HepG2 (cell line): ENCODE results near the gene ZBTB46. TPM values are rescaled to one million over a fixed set of nuclear protein-coding genes. Genes with fewer than 3 reads are reported as not detected.
A peak's percentile ranks its signal among the peaks of the same experiment; 100 is the strongest.

Source experiments
- CSRNP2 ChIP-seq: sonication (generic); formaldehyde crosslinking; conservative IDR thresholded peaks from 2 replicates; pipeline ENCODE4 v1.8.0; 2022; ENCODE audit warnings: low read depth, missing genetic modification reagents
- FIP1L1 ChIP-seq: fragments of 200-400 bp; formaldehyde crosslinking; IDR thresholded peaks from 2 replicates; pipeline ENCODE4 v1.6.1; 2018; ENCODE audit warnings: low read depth, mild to moderate bottlenecking, low read length, moderate library complexity, borderline replicate concordance; ENCODE audit not compliant: insufficient read depth
- NCOR1 ChIP-seq: fragments of 200-600 bp; sonication (generic); IDR thresholded peaks from 2 replicates; pipeline ENCODE4 v1.7.0; 2017; ENCODE audit warnings: antibody characterized with exemption, low read length, borderline replicate concordance
- NKX3-1 ChIP-seq: sonication (generic); formaldehyde crosslinking; IDR thresholded peaks from 2 replicates; pipeline ENCODE4 v1.5.0; 2020; ENCODE audit warnings: missing genetic modification reagents
- TAF15 ChIP-seq: fragments of 200-400 bp; formaldehyde crosslinking; IDR thresholded peaks from one replicate; pipeline ENCODE4 v1.6.1; 2018; ENCODE audit warnings: mild to moderate bottlenecking, low read depth, low read length; ENCODE audit not compliant: poor library complexity, severe bottlenecking
- TEAD3 ChIP-seq: optimal IDR thresholded peaks from 2 replicates; pipeline ENCODE3; 2016; ENCODE audit warnings: borderline replicate concordance
- ZNF207 ChIP-seq: fragments of 450-650 bp; IDR thresholded peaks from 2 replicates; pipeline ENCODE4 v1.6.1; 2016; ENCODE audit warnings: antibody characterized with exemption, borderline replicate concordance
- ZNF256 ChIP-seq: sonication (generic); formaldehyde crosslinking; conservative IDR thresholded peaks from 2 replicates; pipeline ENCODE4 v1.4.0; 2020; ENCODE audit warnings: missing genetic modification reagents
- ZNF274 ChIP-seq: sonication (generic); formaldehyde crosslinking; IDR thresholded peaks from 2 replicates; pipeline ENCODE4 v1.5.1; 2020; ENCODE audit warnings: mild to moderate bottlenecking, missing genetic modification reagents
- ZNF788 ChIP-seq: sonication (generic); formaldehyde crosslinking; IDR thresholded peaks from 2 replicates; pipeline ENCODE4 v1.5.0; 2020; ENCODE audit warnings: mild to moderate bottlenecking, missing genetic modification reagents, borderline replicate concordance
- polyA plus RNA-seq, 8 experiments: library from polyadenylated mRNA; depleted of rRNA in 3 of 8; stranded (reverse) in 7 of 8; unstranded in 1 of 8; fragments of >200 nt; fragmentation: Illumina TruSeq in 4 of 8; extraction: Trizol in 4 of 8; gene quantifications; 2 replicates each; pipeline versions ENCODE4 v1.2.1 to v1.2.3, GENCODE V29; 2011 to 2016; ENCODE audit warnings: low read depth in 4 of 8, missing spikeins in 1 of 8, mixed read lengths in 1 of 8; ENCODE audit not compliant: insufficient read depth in 1 of 8
- total RNA-seq, 5 experiments: library from RNA; depleted of rRNA; stranded (reverse); fragments of >200 nt; fragmentation: Illumina TruSeq; extraction: Trizol; gene quantifications; 2 replicates each; pipeline ENCODE4 v1.2.3, GENCODE V29; 2016; ENCODE audit warnings: low read depth in 1 of 5
- TF ChIP-seq, protein P1 (sequence below): sonication (generic); formaldehyde crosslinking; IDR thresholded peaks from 2 replicates; pipeline ENCODE4 v1.4.0; 2020; ENCODE audit warnings: missing genetic modification reagents
- TF ChIP-seq, protein P2 (sequence below), 2 experiments: sonication (generic) in 1 of 2; formaldehyde crosslinking in 1 of 2; IDR thresholded peaks; 2 replicates each; pipeline versions ENCODE4 v1.4.0 to v1.6.1; 2016 to 2020; ENCODE audit warnings: borderline replicate concordance in 1 of 2, low read depth in 1 of 2, mild to moderate bottlenecking in 1 of 2, missing genetic modification reagents in 1 of 2
- TF ChIP-seq, protein P3 (sequence below): IDR thresholded peaks from 2 replicates; pipeline ENCODE4 v1.6.1; 2016; ENCODE audit warnings: missing compliant biosample characterization, missing genetic modification reagents, borderline replicate concordance
- TF ChIP-seq, protein P4 (sequence below): IDR thresholded peaks from 2 replicates; pipeline ENCODE4 v1.6.1; 2016; ENCODE audit warnings: low read depth, control low read depth

Gene ZBTB46
- total and polyA plus RNA-seq, 2 of the 13 experiments (the other 11 are each of a cell fraction or from before 2014, with no cell fraction given): 1.6 to 13.5 TPM

- TF ChIP-seq, protein P1, sequence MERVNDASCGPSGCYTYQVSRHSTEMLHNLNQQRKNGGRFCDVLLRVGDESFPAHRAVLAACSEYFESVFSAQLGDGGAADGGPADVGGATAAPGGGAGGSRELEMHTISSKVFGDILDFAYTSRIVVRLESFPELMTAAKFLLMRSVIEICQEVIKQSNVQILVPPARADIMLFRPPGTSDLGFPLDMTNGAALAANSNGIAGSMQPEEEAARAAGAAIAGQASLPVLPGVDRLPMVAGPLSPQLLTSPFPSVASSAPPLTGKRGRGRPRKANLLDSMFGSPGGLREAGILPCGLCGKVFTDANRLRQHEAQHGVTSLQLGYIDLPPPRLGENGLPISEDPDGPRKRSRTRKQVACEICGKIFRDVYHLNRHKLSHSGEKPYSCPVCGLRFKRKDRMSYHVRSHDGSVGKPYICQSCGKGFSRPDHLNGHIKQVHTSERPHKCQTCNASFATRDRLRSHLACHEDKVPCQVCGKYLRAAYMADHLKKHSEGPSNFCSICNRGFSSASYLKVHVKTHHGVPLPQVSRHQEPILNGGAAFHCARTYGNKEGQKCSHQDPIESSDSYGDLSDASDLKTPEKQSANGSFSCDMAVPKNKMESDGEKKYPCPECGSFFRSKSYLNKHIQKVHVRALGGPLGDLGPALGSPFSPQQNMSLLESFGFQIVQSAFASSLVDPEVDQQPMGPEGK: peak; percentile 96
- TF ChIP-seq NKX3-1: peak; percentile 81; the same call in 1 of the 2 replicates
- TF ChIP-seq FIP1L1: 0 out of 2 replicates have a peak, but pooled peaks have one; percentile 58
- peak; percentile 84 for TF ChIP-seq TAF15
- TF ChIP-seq ZNF256: peak; percentile 57; the same call in 1 of the 2 replicates
- TF ChIP-seq, protein P2, sequence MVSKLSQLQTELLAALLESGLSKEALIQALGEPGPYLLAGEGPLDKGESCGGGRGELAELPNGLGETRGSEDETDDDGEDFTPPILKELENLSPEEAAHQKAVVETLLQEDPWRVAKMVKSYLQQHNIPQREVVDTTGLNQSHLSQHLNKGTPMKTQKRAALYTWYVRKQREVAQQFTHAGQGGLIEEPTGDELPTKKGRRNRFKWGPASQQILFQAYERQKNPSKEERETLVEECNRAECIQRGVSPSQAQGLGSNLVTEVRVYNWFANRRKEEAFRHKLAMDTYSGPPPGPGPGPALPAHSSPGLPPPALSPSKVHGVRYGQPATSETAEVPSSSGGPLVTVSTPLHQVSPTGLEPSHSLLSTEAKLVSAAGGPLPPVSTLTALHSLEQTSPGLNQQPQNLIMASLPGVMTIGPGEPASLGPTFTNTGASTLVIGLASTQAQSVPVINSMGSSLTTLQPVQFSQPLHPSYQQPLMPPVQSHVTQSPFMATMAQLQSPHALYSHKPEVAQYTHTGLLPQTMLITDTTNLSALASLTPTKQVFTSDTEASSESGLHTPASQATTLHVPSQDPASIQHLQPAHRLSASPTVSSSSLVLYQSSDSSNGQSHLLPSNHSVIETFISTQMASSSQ (IDR thresholded peaks at IDR 0.05; ENCODE audit: low read depth): peak; percentile 65; the same call in 1 of the 2 replicates
- TF ChIP-seq, protein P2 (CRISPR knock-in tag; IDR thresholded peaks at IDR 0.05; ENCODE audit: borderline replicate concordance): peak; percentile 90
- TF ChIP-seq ZNF207: no peak
- TF ChIP-seq, protein P3, sequence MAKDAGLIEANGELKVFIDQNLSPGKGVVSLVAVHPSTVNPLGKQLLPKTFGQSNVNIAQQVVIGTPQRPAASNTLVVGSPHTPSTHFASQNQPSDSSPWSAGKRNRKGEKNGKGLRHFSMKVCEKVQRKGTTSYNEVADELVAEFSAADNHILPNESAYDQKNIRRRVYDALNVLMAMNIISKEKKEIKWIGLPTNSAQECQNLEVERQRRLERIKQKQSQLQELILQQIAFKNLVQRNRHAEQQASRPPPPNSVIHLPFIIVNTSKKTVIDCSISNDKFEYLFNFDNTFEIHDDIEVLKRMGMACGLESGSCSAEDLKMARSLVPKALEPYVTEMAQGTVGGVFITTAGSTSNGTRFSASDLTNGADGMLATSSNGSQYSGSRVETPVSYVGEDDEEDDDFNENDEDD (CRISPR knock-in tag): peak; percentile 53
- TF ChIP-seq NCOR1: peak; percentile 67; the same call in 1 of the 2 replicates
- TF ChIP-seq, protein P4, sequence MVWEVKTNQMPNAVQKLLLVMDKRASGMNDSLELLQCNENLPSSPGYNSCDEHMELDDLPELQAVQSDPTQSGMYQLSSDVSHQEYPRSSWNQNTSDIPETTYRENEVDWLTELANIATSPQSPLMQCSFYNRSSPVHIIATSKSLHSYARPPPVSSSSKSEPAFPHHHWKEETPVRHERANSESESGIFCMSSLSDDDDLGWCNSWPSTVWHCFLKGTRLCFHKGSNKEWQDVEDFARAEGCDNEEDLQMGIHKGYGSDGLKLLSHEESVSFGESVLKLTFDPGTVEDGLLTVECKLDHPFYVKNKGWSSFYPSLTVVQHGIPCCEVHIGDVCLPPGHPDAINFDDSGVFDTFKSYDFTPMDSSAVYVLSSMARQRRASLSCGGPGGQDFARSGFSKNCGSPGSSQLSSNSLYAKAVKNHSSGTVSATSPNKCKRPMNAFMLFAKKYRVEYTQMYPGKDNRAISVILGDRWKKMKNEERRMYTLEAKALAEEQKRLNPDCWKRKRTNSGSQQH (CRISPR knock-in tag): peak; percentile 97
- peak; percentile 94 for TF ChIP-seq ZNF788 (CRISPR knock-in tag)
- TF ChIP-seq ZNF274: peak; percentile 97
- peak; percentile 86 for TF ChIP-seq TEAD3 (CRISPR knock-in tag)
- TF ChIP-seq CSRNP2 (CRISPR knock-in tag): 0 out of 2 replicates have a peak, but pooled peaks have one; percentile 85
Observed at GRCh38 chr20:63737945-63738686, 92.9 kb downstream of the ZBTB46 start (continued).
